CD1c-positive myeloid dendritic cell (primary cell): ENCODE results near the gene CACNB4.
"Not testable (repeated sequence)": the region's sequence is repeated elsewhere in the genome, so short reads cannot be mapped to it uniquely, and the experiment has no call there.

Source experiments
- DNase-seq: peaks from one replicate; pipeline ENCODE4 v3.0.0-alpha.2; 2016; ENCODE audit errors: extremely low spot score

The CACNB4 gene

GRCh38 chr2:151905963-151906632 lies 192.7 kb downstream of the CACNB4 start:
- DNase-seq = no peak

DNA sequence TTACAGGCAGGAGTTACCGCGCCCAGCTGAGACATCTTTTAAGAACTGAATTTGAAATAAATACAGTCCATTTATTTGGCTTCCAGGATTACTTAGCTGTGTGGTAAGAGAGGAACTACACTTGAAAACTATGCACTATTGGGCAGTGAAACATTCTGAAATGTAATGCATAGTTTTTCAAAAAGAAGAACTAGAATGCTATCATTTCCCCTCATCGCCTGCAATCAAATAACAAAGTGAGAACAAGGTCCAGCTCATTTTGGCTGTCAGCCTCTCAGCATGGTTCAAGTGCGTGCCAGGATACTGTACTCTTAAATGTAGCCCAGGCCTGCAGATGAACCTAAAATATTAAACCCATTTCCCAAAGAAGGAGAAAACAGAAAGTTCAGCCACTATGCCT lies 194.0 kb downstream of the CACNB4 start:
- peak; percentile 70 for DNase-seq

- DNase-seq = no peak
These were observed 194.8 kb downstream of the CACNB4 start for GRCh38 chr2:151904021-151904420.

GRCh38 chr2:151902829-151903228 lies 196.0 kb downstream of the CACNB4 start:
- no peak for DNase-seq

DNA sequence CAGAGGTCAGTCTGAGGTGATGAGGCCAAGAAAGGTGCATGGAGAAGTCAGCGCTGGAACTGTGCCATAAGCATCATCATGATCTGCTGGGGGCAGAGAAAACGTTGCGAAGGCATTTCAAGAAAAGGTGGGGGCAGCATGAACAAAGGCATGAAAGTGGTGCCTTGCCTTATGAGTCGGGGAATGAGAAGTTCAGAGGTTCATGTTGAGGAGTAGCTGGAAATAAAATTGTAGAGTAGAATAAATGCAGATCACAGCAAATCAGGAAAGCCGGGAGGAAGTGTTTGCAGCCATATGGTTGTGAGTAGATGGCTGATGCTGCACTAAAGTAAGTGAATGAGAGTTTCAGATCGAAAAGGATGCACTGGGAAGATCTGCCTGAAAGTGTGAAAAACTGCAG lies 198.5 kb downstream of the CACNB4 start:
- no peak for DNase-seq

DNA sequence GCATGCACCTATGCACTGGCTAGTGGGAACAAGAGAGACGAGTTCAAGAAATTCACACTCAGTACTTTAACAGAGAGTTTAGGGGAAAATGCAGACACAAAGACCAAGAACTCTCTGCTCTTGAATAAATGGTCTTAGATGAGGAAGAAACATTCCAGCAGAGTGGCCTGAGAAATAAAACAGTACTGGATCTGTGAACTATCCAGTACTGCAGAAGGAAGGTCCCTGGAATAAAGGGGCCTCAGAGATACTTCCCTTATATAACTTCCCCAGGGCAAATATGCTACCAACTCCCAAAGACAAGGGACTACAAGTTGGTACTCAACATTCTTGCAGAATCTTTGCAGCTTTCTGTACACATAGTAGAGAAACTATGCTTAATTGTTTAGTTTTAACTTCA lies 199.7 kb downstream of the CACNB4 start:
- no peak for DNase-seq

DNA sequence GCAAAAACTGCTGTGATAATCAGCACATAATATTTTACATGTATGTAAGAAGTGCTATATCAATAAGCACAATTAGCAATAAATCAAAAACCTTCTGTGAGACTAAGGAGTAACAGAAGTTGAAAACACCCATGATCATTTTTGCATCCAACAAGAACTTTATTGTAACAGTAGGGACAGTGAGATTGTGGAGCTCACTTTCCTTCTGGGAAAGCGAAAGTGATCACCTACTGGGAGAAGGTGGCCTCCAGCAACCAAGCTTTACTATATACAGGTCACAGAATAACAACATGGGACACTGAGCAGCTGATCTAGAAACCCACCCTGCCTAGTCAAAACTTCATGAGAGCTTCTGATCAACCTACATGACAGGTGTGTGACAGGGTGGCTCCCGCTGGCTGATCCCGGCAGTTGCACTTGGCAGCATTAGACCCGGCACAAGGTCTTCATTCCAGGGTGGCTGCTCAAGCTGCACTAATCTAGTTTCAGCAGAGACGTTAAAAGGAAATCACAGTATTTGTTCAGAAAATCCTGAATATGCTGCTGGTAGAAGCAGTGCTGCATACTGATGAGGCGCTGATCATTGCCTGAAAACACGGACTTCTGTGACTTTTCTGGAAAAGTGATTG lies 207.2 kb downstream of the CACNB4 start:
- no peak for DNase-seq

DNA sequence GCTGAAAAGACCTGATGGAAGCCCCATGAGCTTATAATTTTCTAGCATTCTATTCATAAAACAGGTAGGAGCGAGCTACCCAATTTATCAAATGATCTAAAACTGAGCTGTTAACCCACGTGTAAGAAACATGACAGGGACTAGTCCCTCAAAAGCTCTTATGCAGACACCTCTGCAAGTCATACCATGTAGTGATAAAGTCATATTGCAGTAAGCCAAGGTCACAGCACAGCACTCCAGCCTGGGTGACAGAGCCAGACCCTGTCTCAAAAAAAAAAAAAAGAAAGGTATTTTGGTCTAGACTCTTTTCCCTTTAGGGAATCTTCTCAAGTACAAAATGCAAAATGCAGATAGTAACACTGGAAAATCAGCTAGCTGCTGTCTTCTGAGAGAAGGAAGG lies 211.7 kb downstream of the CACNB4 start:
- no peak for DNase-seq

DNA sequence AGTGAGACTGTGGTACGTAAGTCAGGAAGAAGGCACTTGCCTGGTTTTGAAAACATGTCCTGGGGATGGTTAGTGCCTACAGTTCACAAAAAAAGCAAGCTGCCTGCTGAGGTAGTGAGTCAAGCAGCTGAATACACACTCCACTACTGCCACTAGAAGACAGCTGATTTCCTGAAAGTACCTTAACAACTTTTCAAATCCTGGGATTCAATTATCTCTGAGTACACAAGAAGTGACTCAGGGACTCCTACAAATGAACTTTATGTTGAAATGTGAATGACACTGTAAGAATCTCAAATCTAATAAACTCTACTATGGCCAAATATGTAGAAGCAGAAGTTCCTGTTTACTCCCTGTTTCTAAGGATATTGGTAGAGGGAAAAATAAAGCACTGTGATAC lies 212.6 kb downstream of the CACNB4 start:
- DNase-seq = peak; percentile 44

DNA sequence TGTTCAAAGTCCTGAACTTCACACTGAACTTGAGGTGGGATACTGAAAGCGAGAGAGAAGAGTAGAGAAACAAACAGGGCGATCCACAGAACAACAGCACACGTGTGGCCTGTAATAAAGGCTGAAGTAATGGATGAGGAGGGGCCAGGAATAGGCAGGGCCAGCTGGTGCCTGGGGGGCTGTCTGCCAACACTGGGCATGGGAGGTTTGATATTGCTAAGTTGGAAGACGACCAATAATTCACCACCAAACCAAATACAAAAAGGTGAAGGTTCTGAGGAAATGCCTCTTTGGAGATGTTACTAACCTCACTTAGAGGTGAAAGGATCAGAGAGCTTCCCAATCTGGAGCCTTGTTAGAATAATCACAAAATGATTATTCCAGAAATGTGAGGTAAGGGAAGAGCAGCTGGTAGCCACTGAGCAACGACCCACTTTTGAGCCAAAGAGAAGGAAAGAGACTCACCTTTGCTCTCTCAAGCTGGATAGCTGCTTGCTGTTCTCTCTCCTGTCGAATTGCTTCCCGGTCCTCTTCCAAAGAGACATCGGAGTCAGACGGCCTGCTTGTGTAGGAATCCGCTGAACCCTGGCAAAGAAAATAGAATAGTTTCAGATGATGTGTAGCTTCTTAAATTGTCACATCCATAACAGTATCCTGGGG lies 215.9 kb downstream of the CACNB4 start:
- DNase-seq = no peak

GRCh38 chr2:151881342-151881741 lies 217.5 kb downstream of the CACNB4 start:
- no peak for DNase-seq

DNA sequence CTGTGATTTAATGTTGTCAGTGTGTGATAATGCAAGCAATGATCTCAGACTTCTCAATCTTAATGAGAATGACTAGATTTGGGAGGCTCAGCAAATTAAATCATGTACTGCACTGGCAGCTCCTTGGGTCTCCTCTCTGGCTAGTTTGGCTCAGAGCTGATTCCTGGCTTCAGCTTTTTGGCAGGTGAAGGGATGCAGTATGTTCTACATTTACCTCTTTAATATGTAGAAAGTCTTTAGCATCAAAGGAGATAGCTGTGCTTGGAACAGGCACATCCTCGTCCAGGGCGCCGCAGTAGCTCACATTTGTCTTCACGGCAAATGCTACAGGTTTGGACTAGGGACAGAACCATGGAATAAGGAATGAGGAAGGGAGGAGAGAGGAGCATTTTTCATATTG lies 218.3 kb downstream of the CACNB4 start:
- no peak for DNase-seq

DNA sequence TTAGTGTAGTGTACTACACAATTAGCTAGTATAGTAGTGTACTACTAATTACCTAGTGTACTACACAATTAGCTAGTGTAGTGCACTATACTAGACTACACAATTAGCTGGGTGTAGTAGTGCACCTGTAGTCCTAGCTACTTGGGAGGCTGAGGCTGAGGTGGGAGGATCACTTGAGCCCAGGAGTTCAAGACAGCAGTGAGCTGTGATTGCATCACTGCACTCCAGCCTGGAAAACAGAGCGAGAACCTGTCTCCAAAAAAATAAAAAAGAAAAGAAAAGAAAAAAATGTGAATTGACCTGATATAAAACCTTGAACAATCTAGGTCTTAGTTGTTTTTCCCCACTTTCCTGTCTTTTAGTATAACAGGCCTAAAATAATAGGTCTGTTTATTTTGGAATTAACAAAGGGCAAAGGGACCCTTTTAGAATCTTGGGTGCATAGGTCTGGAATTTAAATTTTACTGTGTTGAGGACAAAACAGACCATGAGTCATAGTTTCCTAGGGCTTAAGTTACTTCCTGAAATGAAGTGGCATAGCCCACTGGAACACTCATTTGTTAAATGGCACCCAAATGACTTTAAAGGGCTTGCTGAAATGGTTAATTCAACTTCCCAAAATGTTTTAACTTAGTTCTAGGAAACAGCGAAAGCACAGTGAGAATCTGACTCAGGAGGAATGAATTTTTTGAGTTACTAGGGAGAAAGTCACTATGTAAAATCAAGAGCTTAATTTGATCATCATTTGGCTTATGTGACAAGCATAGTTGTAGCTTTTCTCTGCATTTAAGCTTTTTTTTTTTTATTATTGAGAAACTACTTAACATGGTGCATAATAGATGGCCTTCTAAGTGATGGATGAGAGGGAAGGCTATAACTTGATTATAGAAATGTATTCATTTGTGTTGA lies 219.9 kb downstream of the CACNB4 start:
- peak; percentile 80 for DNase-seq

- no peak for DNase-seq
These were observed 220.6 kb downstream of the CACNB4 start for GRCh38 chr2:151878204-151878603.

GRCh38 chr2:151875631-151876030 lies 223.2 kb downstream of the CACNB4 start:
- not testable (repeated sequence) for DNase-seq

DNA sequence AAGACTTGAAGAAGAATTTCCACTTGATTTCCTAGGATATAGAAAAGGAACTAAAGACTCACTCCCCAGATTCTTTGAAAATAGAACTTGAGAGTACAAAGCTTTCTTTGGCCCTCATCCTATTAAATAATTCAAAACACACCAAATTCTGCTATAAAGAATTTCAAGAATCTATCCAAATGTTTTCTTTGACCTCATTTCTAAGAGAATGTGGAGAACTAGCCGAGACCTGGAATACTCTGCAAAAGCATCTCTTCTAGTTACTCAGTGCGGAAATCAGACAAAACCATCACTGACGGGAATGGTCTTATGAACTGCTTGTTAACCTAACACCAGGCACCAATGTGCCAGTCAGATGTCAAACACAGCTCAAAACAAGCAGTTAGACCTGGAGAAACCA lies 226.4 kb downstream of the CACNB4 start:
- DNase-seq = no peak

GRCh38 chr2:151869291-151869690 lies 229.6 kb downstream of the CACNB4 start:
- no peak for DNase-seq

DNA sequence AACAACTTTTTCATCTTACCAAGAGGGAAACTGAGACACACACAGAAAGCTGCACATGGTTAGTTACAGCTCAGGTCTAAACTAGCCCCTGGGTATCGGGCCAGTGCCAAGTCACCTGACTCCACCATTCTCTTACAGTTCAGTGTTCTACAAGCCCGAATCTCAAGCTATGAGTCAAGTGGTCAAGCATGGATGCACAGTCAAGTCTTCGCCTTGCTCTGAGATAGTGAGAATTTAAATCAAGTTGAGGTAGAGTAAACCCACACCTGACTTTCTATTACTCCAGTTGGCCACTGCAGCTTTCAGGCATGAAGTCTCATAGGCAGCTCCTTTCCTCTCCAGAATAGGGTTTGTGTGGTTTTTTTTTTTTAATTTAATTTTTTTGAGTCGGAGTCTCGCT lies 236.1 kb downstream of the CACNB4 start:
- DNase-seq = no peak

- no peak for DNase-seq
These were observed 237.7 kb downstream of the CACNB4 start for GRCh38 chr2:151861174-151861573.

GRCh38 chr2:151860613-151861146 lies 238.2 kb downstream of the CACNB4 start:
- no peak for DNase-seq

GRCh38 chr2:151860210-151860609 lies 238.6 kb downstream of the CACNB4 start:
- no peak for DNase-seq

- no peak for DNase-seq
These were observed 241.2 kb downstream of the CACNB4 start for GRCh38 chr2:151857650-151858049.
